Liver (tissue), 3 donors: ENCODE results near the gene GABRR3.

Source experiments
- CTCF ChIP-seq: fragments of 150-350 bp; IDR thresholded peaks from 2 replicates; pipeline ENCODE4 v1.5.1; 2017; ENCODE audit warnings: improper control_type of control experiment, low read depth, low read length; ENCODE audit not compliant: missing input control
- TAF1 ChIP-seq: conservative IDR thresholded peaks from 2 replicates; pipeline ENCODE4 v1.6.1; 2016; ENCODE audit warnings: antibody characterized with exemption, mild to moderate bottlenecking
- donor health status: healthy.
- donor health status: healthy.

- TF ChIP-seq TAF1 (no peak), CTCF (no peak)
These were observed 629 bp downstream of the GABRR3 start for GRCh38 chr3:98034486-98034885.
